Measurements from ENCODE around the gene AUNIP. TPM values are rescaled to one million over a fixed set of nuclear protein-coding genes. Genes with fewer than 3 reads are reported as not detected.
A peak's percentile ranks its signal among the peaks of the same experiment; 100 is the strongest.

The AUNIP gene
- total and polyA plus RNA-seq, 7 donors = 0.05 to 0.47 (median 0.13) TPM; not detected in 2

GRCh38 chr1:25797939-25798338 lies 61.3 kb downstream of the AUNIP start:
- WGBS, 3 donors = 74 to 82% (median 77%) methylated on average over 8 of the region's 8 CpGs
- intact Hi-C loops (cut with DNase I) = loop anchor here (2.0 to 5.0 kb wide), 8 partner anchors 31 to 366 kb away; partner anchors contain the start of gene MACO1 (in 1 of the 2)
- no peaks in the 10 kb centered on the region for H3K9me3 ChIP-seq
- H3K36me3 ChIP-seq (ENCODE audit: insufficient read depth in 1 of 2, low read depth in 1 of 2) = peaks cover 0 to 9% of the 10 kb centered on the region in 2 donors
- peak overlapping the region; percentile 84 for H3K27ac ChIP-seq
- peak; percentile 23 for TF ChIP-seq CTCF (IDR thresholded peaks at IDR 0.05)
- ATAC-seq (peak in 3 of 4 donors; percentile 25 to 37 (median 28)), DNase-seq (peak in 1 of 2 donors; percentile 75)
- no peaks in the 10 kb centered on the region for H3K27me3 ChIP-seq (ENCODE audit: insufficient read depth in 3 of 3, low read length in 2 of 3)
- H3K4me1 ChIP-seq = peaks cover 59% of the 10 kb centered on the region
- no peak overlapping the region for H3K4me3 ChIP-seq

GRCh38 chr1:25796811-25797458 lies 62.3 kb downstream of the AUNIP start:
- Histone ChIP-seq H3K36me3 (ENCODE audit: insufficient read depth in 1 of 2, low read depth in 1 of 2) (peaks cover 0 to 6% of the 10 kb centered on the region in 2 donors), H3K4me3 (peak overlapping the region; percentile 55), H3K4me1 (peaks cover 55% of the 10 kb centered on the region), H3K27me3 (ENCODE audit: insufficient read depth in 3 of 3, low read length in 2 of 3) (no peaks in the 10 kb centered on the region), H3K27ac (peak overlapping the region; percentile 84), H3K9me3 (no peaks in the 10 kb centered on the region)
- WGBS, 3 donors = 13 to 24% (median 23%) methylated on average over 17 to 19 of the region's 19 CpGs
- peak; percentile 75 for TF ChIP-seq CTCF (IDR thresholded peaks at IDR 0.05)
- intact Hi-C loops (cut with DNase I) = loop anchor here (1.0 to 5.0 kb wide), 8 partner anchors 30 to 365 kb away; partner anchors contain the start of gene MACO1 (in 1 of the 2)
- ATAC-seq = peak; percentile 35 to 62 (median 44)
- DNase-seq = peak; percentile 87 to 92

DNA sequence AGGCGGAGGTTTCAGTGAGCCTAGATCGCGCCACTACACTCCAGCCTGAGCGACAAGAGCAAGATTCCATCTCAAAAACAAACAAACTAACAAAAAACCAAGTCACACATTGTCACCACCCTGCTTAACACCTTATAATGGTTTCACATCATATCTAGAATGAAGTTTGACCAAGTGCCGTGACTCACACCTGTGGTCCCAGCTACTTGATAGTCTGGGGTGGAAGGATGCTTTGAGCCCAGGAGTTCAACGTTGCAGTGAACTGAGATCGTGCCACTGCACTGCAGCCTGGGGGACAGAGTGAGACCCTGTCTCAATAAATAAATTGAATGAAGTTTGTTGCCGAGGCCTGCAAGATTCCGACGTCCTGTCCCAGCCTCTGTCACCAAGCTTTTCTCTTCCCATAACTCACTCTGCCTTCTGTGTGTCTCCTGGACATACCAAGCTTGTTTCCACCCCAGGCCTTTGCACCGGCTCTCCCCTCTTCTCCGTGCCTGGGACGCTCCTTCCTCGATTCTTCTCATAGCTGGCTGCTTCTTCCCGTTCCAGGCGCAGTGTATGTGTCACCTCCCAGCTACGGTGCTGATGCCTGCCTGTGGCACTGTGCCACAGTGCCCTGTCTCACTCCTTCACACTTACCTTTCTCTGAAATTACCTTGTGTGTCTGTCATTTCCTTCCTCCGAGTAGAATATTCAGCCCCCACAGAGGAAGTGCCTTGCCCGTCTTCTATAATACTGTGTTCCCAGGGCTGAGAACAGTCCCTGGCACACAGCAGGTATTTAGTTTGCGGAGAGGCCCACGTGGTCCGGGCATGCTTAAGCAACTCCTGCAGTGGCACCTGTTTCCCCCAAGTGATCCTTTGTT lies 63.1 kb downstream of the AUNIP start:
- Histone ChIP-seq H3K36me3 (ENCODE audit: insufficient read depth in 1 of 2, low read depth in 1 of 2) (peaks cover 0 to under 1% of the 10 kb centered on the region in 2 donors), H3K4me3 (peak overlapping the region; percentile 55), H3K9me3 (no peaks in the 10 kb centered on the region), H3K27me3 (ENCODE audit: insufficient read depth in 3 of 3, low read length in 2 of 3) (no peaks in the 10 kb centered on the region), H3K4me1 (peaks cover 49% of the 10 kb centered on the region), H3K27ac (peak overlapping the region; percentile 84)
- TF ChIP-seq CTCF (IDR thresholded peaks at IDR 0.05) = no peak
- ATAC-seq (peak; percentile 77 to 83 (median 80)), DNase-seq (peak; percentile 61 to 83)
- intact Hi-C loops (cut with DNase I) = loop anchor here (1.0 to 5.0 kb wide), 8 partner anchors 29 to 364 kb away; partner anchors contain the start of gene MACO1 (in 1 of the 2)
- WGBS, 3 donors = 48 to 64% (median 52%) methylated on average over 22 of the region's 22 CpGs

DNA sequence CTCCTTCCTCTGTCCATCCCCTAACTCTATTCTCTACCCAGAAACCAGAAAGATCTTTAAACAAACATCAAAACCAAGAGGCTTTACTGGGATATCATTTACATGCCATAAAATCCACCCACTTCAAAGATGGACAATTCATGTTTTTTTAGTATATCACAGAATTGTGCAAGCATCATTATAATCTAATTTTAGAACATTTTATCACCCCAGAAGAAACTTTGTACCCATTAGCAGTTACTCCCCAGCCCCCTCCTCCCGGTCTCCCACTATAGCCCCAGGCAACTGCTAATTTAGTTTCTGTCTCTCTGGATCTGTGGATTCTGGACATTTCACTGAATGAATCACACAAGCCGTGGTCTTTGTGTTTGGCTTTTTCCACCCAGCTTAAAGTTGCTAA lies 64.0 kb downstream of the AUNIP start:
- H3K36me3 ChIP-seq (ENCODE audit: insufficient read depth in 1 of 2, low read depth in 1 of 2) = no peaks in the 10 kb centered on the region
- DNase-seq = no peak
- H3K4me3 ChIP-seq = peak overlapping the region; percentile 55
- H3K27me3 ChIP-seq (ENCODE audit: insufficient read depth in 3 of 3, low read length in 2 of 3) = no peaks in the 10 kb centered on the region
- intact Hi-C loops (cut with DNase I) = loop anchor here (5.0 kb wide), 6 partner anchors 53 to 363 kb away; partner anchors contain the start of gene MACO1 (in 1 of the 2)
- no peak for TF ChIP-seq CTCF (IDR thresholded peaks at IDR 0.05)
- ATAC-seq = no peak
- no peaks in the 10 kb centered on the region for H3K9me3 ChIP-seq
- peak overlapping the region; percentile 84 for H3K27ac ChIP-seq
- 84 to 97% (median 88%) methylated on average over 2 of the region's 2 CpGs for WGBS, 3 donors
- peaks cover 44% of the 10 kb centered on the region for H3K4me1 ChIP-seq
